Fibroblast of villous mesenchyme (primary cell): ENCODE results near the gene MATCAP1. TPM values are rescaled to one million over a fixed set of nuclear protein-coding genes. Genes with fewer than 3 reads are reported as not detected.

Experiments
- DNase-seq: peaks from one replicate; pipeline ENCODE4 v3.0.0-alpha.2; 2010; ENCODE audit warnings: low read depth
- H3K4me3 ChIP-seq: 2 replicates; pipeline ENCODE4 v1.5.1; 2011; ENCODE audit warnings: low read depth, mild to moderate bottlenecking, low read length
- CTCF ChIP-seq: IDR thresholded peaks from 2 replicates; pipeline ENCODE4 v1.5.1; 2012; ENCODE audit warnings: low read depth, mild to moderate bottlenecking, low read length; ENCODE audit not compliant: insufficient read depth
- total RNA-seq: library from RNA; depleted of rRNA; stranded (reverse); fragments of >200 nt; gene quantifications from 2 replicates; pipeline ENCODE4 v1.2.3, GENCODE V29; 2012

Gene MATCAP1
- total RNA-seq, 1 donor: 9.9 TPM

DNA sequence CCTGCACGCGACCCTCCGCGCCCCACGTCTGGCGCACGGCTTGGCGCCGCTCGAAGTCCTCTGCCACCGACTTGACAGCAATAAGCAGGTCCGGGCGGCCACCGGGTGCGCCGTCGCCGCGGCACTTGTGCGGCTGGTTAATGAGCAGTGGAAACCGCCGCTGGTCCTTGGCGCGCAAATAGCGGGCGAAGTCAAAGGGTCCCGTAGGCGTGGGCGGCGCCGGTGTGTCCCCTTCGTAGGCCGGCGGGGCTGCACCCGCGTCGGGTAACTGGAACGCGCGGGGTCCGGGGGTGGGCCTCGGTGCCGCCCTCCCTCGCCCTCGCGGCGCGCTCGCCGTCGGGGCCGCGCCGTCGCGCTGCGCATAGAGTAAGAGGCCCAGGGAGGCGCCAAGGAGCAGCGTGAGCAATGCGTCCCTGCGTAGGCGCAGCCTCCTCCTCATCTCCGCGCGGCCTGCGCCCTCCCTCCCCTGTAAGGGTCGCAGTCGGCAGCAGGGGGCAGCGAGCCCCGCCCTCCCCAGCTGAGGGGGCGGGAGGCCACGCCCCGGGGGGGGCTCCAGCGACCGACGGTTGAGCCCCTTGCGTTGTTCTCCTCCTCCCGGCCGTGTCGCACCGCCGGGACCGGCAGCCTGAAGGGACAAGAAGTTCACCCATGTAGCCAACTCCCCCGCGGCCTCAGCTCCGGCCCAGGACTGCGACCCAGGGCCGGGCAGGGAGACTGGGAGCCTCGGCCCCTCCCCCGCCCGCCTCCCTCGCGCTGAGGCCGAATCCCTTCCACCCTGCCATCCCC, 33.5 kb downstream of the MATCAP1 start:
- DNase-seq: peak; percentile 76

DNA sequence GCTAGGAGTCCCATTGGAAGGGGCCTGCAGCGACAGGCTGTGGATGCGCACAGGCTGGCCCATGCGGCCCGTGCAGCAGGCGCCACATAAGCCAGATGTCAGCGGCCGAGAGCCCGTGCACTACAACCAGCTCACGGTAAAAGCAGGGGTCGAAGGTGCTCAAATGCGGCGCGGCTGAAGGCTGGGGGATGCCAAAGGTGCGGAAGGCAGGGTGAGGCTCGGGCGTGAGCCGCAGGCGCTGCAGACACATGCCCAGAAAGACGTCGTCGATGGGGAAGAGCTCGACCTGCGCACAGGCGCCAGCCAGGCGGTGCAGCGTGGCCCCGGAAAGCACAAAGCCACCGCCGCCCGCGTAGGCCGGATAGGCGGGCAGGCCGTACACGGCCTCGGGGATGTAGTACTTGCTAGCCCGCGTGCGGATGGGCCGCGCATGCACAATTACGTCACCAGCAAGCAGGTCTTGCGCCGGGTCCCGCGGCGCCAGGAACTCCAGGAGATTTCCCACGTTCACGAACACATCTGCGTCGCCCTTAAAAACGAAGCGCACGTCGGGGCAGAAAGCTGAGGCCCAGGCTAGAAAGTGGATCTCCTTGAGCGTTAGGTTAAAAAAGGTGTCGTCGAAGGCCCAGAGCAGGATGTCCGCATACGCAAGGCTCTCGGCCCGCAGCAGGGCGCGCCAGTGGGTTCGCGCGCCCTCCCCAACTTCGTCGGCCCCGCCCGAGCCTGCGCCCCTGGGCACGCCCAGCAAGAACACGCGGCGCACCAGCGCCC, 34.3 kb downstream of the MATCAP1 start:
- no peak for DNase-seq
- no peak overlapping the region for H3K4me3 ChIP-seq
- TF ChIP-seq CTCF: no peak

More for the DNA sequence above, 33.5 kb downstream of the MATCAP1 start:
- peak; percentile 12 for TF ChIP-seq CTCF
- peak overlapping the region; percentile 79 for H3K4me3 ChIP-seq

DNA sequence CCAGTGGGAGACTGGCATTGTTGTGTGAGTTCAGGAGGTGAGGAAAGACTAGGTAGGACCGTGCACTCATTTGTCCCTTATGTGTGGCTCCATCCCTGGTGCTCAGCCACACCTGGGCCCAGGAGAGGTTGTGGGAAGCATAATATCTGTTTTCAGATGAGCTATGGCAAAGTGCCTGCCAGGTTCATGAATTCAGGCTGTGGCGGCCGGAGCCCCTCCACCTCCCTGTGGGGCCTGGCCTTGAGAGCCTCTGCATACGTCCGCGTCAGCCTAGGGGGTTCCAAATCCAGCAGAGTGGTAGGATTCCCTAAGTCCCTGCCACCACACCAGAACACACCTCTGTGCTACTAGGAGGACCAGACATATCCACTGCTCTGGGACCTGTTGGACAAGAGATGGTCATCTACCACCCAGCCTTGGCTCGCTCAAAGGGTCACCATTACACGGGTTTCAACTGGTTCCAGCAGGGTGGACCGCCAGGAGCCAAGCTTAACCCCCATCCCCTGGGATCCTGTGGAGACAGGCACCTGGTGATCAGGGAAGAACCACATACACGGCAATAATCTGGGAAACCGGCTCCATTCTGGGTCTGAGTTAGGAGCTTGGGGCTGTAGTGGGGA, 35.0 kb downstream of the MATCAP1 start:
- TF ChIP-seq CTCF: no peak
- DNase-seq: no peak
- H3K4me3 ChIP-seq: no peak overlapping the region

DNA sequence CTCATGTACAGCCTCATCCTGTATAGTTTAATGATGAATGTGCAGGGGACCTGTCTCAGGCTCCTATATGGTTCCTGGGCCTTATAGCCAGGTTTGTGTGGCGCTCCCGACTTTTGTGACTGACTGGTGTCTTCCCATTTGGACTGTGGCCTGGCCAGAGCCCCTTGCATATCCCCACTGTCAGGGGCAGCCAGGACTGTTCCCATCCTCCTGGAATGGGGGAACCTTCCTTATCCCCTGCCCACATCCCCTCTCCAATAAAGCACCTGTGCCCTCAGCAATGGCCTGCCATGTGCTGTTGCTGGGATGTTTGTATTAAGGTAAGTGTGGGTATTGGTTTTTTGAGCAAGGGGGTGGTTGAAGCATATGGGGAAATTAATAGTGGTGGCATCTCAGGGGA, 35.5 kb downstream of the MATCAP1 start:
- TF ChIP-seq CTCF: no peak
- H3K4me3 ChIP-seq: no peak overlapping the region
- DNase-seq: no peak

GRCh38 chr16:67147437-67148140, 36.2 kb downstream of the MATCAP1 start:
- TF ChIP-seq CTCF: no peak
- no peak overlapping the region for H3K4me3 ChIP-seq
- no peak for DNase-seq

DNA sequence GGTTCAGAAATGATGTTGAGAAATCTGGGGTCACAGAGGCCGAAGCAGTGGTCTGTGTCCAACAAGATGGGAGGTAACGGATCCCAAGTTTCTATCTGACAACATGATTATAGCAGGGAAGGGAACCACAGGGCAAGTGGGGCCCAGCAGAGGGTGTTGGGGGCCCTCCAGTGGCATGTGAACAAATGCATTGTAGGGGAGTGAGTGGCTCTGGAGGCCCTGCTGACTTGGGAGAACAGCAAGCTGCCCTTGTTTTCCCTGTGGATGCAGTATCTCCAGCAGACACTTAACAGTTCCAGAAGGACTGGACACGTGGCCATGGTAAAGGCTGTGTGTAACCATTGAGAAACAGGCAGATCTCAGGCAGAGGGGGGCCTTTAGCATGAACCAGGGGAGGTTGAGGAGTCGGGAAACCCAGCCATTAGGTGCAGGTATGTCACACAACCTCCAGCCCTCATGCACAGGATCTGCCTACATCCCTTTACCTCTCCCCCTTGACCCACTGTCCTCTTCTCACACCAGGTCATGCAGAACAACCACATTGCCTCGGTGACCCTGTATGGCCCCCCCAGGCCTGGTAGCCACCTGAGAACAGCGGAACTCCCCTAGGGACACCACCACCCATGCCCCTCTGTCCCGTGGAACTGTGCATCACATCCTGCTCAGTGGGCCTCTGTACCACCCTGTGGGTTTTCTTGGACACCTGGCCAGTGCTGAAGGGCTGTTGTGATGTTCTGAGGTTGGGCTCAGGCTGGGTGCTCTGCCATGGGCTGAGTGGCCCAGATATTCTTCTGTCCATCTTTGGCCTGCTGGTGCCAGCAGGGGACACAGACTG, 37.0 kb downstream of the MATCAP1 start:
- no peak for DNase-seq
- H3K4me3 ChIP-seq: no peak overlapping the region
- peak; percentile 3 for TF ChIP-seq CTCF
